ENCODE data around the gene HS3ST5. TPM values are rescaled to one million over a fixed set of nuclear protein-coding genes. Genes with fewer than 3 reads are reported as not detected.

HS3ST5 gene
- total and polyA plus RNA-seq, 2 donors (not counting 3 experiments of a cell fraction or from before 2014, with no cell fraction given): not detected

DNA sequence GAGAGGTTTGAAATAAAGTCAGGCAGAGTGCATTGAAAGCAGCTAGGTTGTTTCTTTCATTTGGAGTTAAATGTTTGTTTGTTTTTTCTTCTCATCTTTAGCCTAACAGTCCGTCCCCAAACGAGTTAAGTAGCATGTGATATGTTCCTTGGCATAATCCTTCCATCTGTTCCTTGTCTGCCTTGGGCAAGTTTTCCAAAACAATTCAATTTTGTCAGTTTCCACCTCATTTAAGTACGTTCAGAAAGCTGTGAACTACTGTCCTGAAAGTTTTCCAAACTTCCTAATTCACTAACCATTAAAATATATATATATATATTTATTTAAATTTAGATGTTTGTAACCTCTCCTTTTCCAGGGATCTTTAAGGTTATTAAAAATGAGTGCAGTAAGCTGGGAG lies 310.1 kb downstream of the HS3ST5 start:
- dilution Hi-C loops (cut with MboI; ENCODE audit: extremely low pct_ligation_motif_present, low sequenced_read_pairs) (no loop called here), intact Hi-C loops (cut with micrococcal nuclease) (no loop called here)
- no peaks in the 10 kb centered on the region for H3K36me3 ChIP-seq (ENCODE audit: control insufficient read depth in 2 of 2, extremely low read depth in 1 of 2, insufficient read depth in 2 of 2, low read length in 2 of 2)
- FAIRE-seq (no peak), DNase-seq (ENCODE audit: low read depth, low spot score) (no peak)
- TF ChIP-seq EZH2 (IDR thresholded peaks at IDR 0.05; ENCODE audit: borderline replicate concordance, low read depth, low read length, severe bottlenecking) (no peak), MYC (IDR thresholded peaks at IDR 0.05; ENCODE audit: low read depth, low read length) (no peak), GATA2 (IDR thresholded peaks at IDR 0.05; ENCODE audit: insufficient read depth, insufficient read length, low read depth, low read length) (no peak), POLR2AphosphoS5 (IDR thresholded peaks at IDR 0.05; ENCODE audit: insufficient read depth, low read depth, low read length) (no peak), FOS (IDR thresholded peaks at IDR 0.05; ENCODE audit: borderline replicate concordance, insufficient read depth, low read length) (no peak), JUN (IDR thresholded peaks at IDR 0.05; ENCODE audit: borderline replicate concordance, insufficient read depth, insufficient read length, low read depth) (no peak), POLR2A (IDR thresholded peaks at IDR 0.05; ENCODE audit: low read depth, low read length) (no peak)
- TF ChIP-seq, protein P1, sequence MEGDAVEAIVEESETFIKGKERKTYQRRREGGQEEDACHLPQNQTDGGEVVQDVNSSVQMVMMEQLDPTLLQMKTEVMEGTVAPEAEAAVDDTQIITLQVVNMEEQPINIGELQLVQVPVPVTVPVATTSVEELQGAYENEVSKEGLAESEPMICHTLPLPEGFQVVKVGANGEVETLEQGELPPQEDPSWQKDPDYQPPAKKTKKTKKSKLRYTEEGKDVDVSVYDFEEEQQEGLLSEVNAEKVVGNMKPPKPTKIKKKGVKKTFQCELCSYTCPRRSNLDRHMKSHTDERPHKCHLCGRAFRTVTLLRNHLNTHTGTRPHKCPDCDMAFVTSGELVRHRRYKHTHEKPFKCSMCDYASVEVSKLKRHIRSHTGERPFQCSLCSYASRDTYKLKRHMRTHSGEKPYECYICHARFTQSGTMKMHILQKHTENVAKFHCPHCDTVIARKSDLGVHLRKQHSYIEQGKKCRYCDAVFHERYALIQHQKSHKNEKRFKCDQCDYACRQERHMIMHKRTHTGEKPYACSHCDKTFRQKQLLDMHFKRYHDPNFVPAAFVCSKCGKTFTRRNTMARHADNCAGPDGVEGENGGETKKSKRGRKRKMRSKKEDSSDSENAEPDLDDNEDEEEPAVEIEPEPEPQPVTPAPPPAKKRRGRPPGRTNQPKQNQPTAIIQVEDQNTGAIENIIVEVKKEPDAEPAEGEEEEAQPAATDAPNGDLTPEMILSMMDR (IDR thresholded peaks at IDR 0.05; ENCODE audit: extremely low read depth in 1 of 2, insufficient read depth in 1 of 2, low read depth in 1 of 2, low read length in 2 of 2): no peak
- TF ChIP-seq, protein P2, sequence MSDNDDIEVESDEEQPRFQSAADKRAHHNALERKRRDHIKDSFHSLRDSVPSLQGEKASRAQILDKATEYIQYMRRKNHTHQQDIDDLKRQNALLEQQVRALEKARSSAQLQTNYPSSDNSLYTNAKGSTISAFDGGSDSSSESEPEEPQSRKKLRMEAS (IDR thresholded peaks at IDR 0.05; ENCODE audit: insufficient read depth, insufficient read length): no peak
- H3K9ac ChIP-seq (replicated peaks; ENCODE audit: extremely low read depth, insufficient read depth, low read length): no peak overlapping the region
- BruUV-seq (replicated peaks): no TSS peak
- H3K4me2 ChIP-seq (ENCODE audit: insufficient read depth, low read length): no peak overlapping the region
- H3K79me2 ChIP-seq (ENCODE audit: control insufficient read depth, insufficient read depth, low read length): no peaks in the 10 kb centered on the region
- H2AFZ ChIP-seq (ENCODE audit: low read depth, low read length): no peak overlapping the region
- no peaks in the 10 kb centered on the region for H3K4me1 ChIP-seq (ENCODE audit: control insufficient read depth, extremely low read depth, insufficient read depth, low read length)
- no peaks in the 10 kb centered on the region for H3K9me1 ChIP-seq (replicated peaks; ENCODE audit: control insufficient read depth, extremely low read depth, insufficient read depth, low read length)
- no peaks in the 10 kb centered on the region for H3K9me3 ChIP-seq (replicated peaks; ENCODE audit: control insufficient read depth, insufficient read depth, low read length)
- no peak overlapping the region for H3K27ac ChIP-seq (ENCODE audit: insufficient read depth, low read depth, low read length)
- no peak overlapping the region for H3K4me3 ChIP-seq (replicated peaks in 1 of 3; ENCODE audit: insufficient read depth in 1 of 3, low read depth in 1 of 3, low read length in 3 of 3)
- H4K20me1 ChIP-seq (replicated peaks; ENCODE audit: control insufficient read depth, extremely low read depth, insufficient read depth, low read length): no peaks in the 10 kb centered on the region
- no peaks in the 10 kb centered on the region for H3K27me3 ChIP-seq (ENCODE audit: control insufficient read depth in 2 of 2, insufficient read depth in 2 of 2, low read length in 2 of 2)
- CTCF ChIA-PET: no interaction called here
- POLR2A ChIA-PET: no interaction called here
